Keratinocyte (primary cell): ENCODE measurements around the gene TMEM132C. TPM values are rescaled to one million over a fixed set of nuclear protein-coding genes. Genes with fewer than 3 reads are reported as not detected.

Experiments
- DNase-seq: peaks from one replicate; pipeline ENCODE4 v3.0.0-alpha.2; 2011; ENCODE audit warnings: low read depth, missing footprints, low spot score
- FAIRE-seq: peaks from 2 replicates; lab custom pipeline; 2011; peaks lifted over from hg19 to GRCh38; lab: Jason Lieb, UNC
- H2AFZ ChIP-seq: 2 replicates; pipeline ENCODE4 v1.6.0; 2012; ENCODE audit warnings: low read length, control low read depth, inconsistent platforms; ENCODE audit not compliant: control insufficient read depth
- H3K27ac ChIP-seq: 2 replicates; pipeline ENCODE4 v1.5.1; 2011; ENCODE audit warnings: low read length; ENCODE audit not compliant: control insufficient read depth, insufficient read depth
- H3K27me3 ChIP-seq: 3 replicates; pipeline ENCODE4 v1.6.0; 2011; ENCODE audit warnings: low read length; ENCODE audit not compliant: control insufficient read depth, insufficient read depth; ENCODE audit errors: extremely low read depth
- H3K36me3 ChIP-seq, 2 experiments: 2 replicates in 1 of 2; 3 replicates in 1 of 2; pipeline ENCODE4 v1.5.1; 2011; ENCODE audit warnings: low read length in 2 of 2, mild to moderate bottlenecking in 1 of 2; ENCODE audit not compliant: control insufficient read depth in 2 of 2, insufficient read depth in 2 of 2; ENCODE audit errors: extremely low read depth in 1 of 2
- H3K4me1 ChIP-seq: 3 replicates; pipeline ENCODE4 v1.5.1; 2011; ENCODE audit warnings: low read length; ENCODE audit not compliant: control insufficient read depth, insufficient read depth; ENCODE audit errors: extremely low read depth
- H3K4me2 ChIP-seq: 3 replicates; pipeline ENCODE4 v1.6.0; 2011; ENCODE audit warnings: low read depth, low read length; ENCODE audit not compliant: control insufficient read depth, insufficient read depth; ENCODE audit errors: extremely low read depth
- H3K4me3 ChIP-seq, 3 experiments: fragments of 200-600 bp in 1 of 3; sonication (generic) in 1 of 3; 2 replicates in 2 of 3; 3 replicates in 1 of 3; pipeline ENCODE4 v1.5.1; 2011 to 2016; ENCODE audit warnings: low read length in 3 of 3, mild to moderate bottlenecking in 3 of 3, control low read depth in 2 of 3, inconsistent platforms in 1 of 3, low read depth in 1 of 3, mixed read lengths in 1 of 3, mixed run types in 1 of 3, moderate library complexity in 1 of 3; ENCODE audit not compliant: control insufficient read depth in 2 of 3, insufficient read depth in 2 of 3; ENCODE audit errors: extremely low read depth in 1 of 3
- H3K79me2 ChIP-seq: 2 replicates; pipeline ENCODE4 v1.6.0; 2012; ENCODE audit warnings: low read length; ENCODE audit not compliant: control insufficient read depth, insufficient read depth
- H3K9ac ChIP-seq: 3 replicates; pipeline ENCODE4 v1.6.0; 2011; ENCODE audit warnings: low read length; ENCODE audit not compliant: control insufficient read depth, insufficient read depth; ENCODE audit errors: extremely low read depth
- H3K9me1 ChIP-seq: 3 replicates; pipeline ENCODE4 v1.6.0; 2011; ENCODE audit warnings: low read length; ENCODE audit not compliant: control insufficient read depth, insufficient read depth; ENCODE audit errors: extremely low read depth
- H3K9me3 ChIP-seq: 2 replicates; pipeline ENCODE4 v1.5.1; 2012; ENCODE audit warnings: low read depth, low read length; ENCODE audit not compliant: control insufficient read depth
- H4K20me1 ChIP-seq: 3 replicates; pipeline ENCODE4 v1.6.0; 2011; ENCODE audit warnings: low read length; ENCODE audit not compliant: control insufficient read depth, insufficient read depth; ENCODE audit errors: extremely low read depth
- CTCF ChIP-seq, 3 experiments: IDR thresholded peaks in 1 of 3; conservative IDR thresholded peaks in 1 of 3; optimal IDR thresholded peaks in 1 of 3; 2 replicates in 2 of 3; 3 replicates in 1 of 3; pipeline versions ENCODE3 to v1.5.1; 2011; ENCODE audit warnings: low read length in 3 of 3, mild to moderate bottlenecking in 3 of 3, moderate library complexity in 2 of 3, control low read depth in 1 of 3, inconsistent platforms in 1 of 3; ENCODE audit not compliant: insufficient read depth in 2 of 3; ENCODE audit errors: extremely low read depth in 1 of 3
- EZH2 ChIP-seq: IDR thresholded peaks from one replicate; pipeline ENCODE4 v1.6.1; 2012; ENCODE audit warnings: inconsistent platforms, mild to moderate bottlenecking, low read length, moderate library complexity
- dilution Hi-C: fragments of 300-500 bp; cut with MboI; formaldehyde crosslinking; loops from one replicate; pipeline ENCODE4 v1.7.0; 2020; ENCODE audit warnings: low sequenced_read_pairs; ENCODE audit not compliant: extremely low pct_ligation_motif_present
- polyA plus RNA-seq, 5 experiments: library from polyadenylated mRNA; depleted of rRNA in 3 of 5; stranded (reverse) in 3 of 5; stranded (forward) in 1 of 5; unstranded in 1 of 5; fragments of >200 nt; gene quantifications; 1 replicate in 1 of 5; 2 replicates in 3 of 5; 3 replicates in 1 of 5; pipeline versions ENCODE4 v1.2.1 to v1.2.3, GENCODE V29; 2011 to 2012; ENCODE audit warnings: missing spikeins in 2 of 5, low read depth in 1 of 5, low replicate concordance in 1 of 5

TMEM132C gene
- polyA plus RNA-seq, 1 donor (not counting 4 experiments of a cell fraction or from before 2014, with no cell fraction given), result not detected

GRCh38 chr12:128699106-128699505 lies 432.1 kb downstream of the TMEM132C start:
- H3K9me1 ChIP-seq, result no peaks in the 10 kb centered on the region
- peaks cover 11% of the 10 kb centered on the region for H3K9me3 ChIP-seq
- TF ChIP-seq CTCF (optimal IDR thresholded peaks at IDR 0.05 in 1 of 3, IDR thresholded peaks at IDR 0.05 in 1 of 3, conservative IDR thresholded peaks at IDR 0.05 in 1 of 3; ENCODE audit: extremely low read depth in 1 of 3, insufficient read depth in 2 of 3, low read length in 3 of 3) (no peak), EZH2 (no peak)
- H3K79me2 ChIP-seq, result no peaks in the 10 kb centered on the region
- no peaks in the 10 kb centered on the region for H3K36me3 ChIP-seq
- no peaks in the 10 kb centered on the region for H4K20me1 ChIP-seq
- H3K4me2 ChIP-seq, result no peak overlapping the region
- H3K27me3 ChIP-seq, result no peaks in the 10 kb centered on the region
- FAIRE-seq, result no peak
- dilution Hi-C loops, result no loop called here
- no peak overlapping the region for H3K27ac ChIP-seq
- H3K9ac ChIP-seq, result no peak overlapping the region
- H2AFZ ChIP-seq, result no peak overlapping the region
- no peak overlapping the region for H3K4me3 ChIP-seq
- H3K4me1 ChIP-seq, result no peaks in the 10 kb centered on the region
- no peak for DNase-seq

- dilution Hi-C loops, result no loop called here
- peaks cover 22% of the 10 kb centered on the region for H3K9me3 ChIP-seq
- no peaks in the 10 kb centered on the region for H3K79me2 ChIP-seq
These were observed 435.4 kb downstream of the TMEM132C start for GRCh38 chr12:128702371-128702770.

More at GRCh38 chr12:128702371-128702770, 435.4 kb downstream of the TMEM132C start:
- no peaks in the 10 kb centered on the region for H3K9me1 ChIP-seq
- H3K4me3 ChIP-seq, result no peak overlapping the region
- TF ChIP-seq CTCF (optimal IDR thresholded peaks at IDR 0.05 in 1 of 3, IDR thresholded peaks at IDR 0.05 in 1 of 3, conservative IDR thresholded peaks at IDR 0.05 in 1 of 3; ENCODE audit: extremely low read depth in 1 of 3, insufficient read depth in 2 of 3, low read length in 3 of 3) (no peak), EZH2 (no peak)
- FAIRE-seq (no peak), DNase-seq (no peak)
- no peaks in the 10 kb centered on the region for H3K4me1 ChIP-seq
- no peaks in the 10 kb centered on the region for H4K20me1 ChIP-seq
- no peak overlapping the region for H3K4me2 ChIP-seq
- H3K27me3 ChIP-seq, result no peaks in the 10 kb centered on the region
- H3K36me3 ChIP-seq, result no peaks in the 10 kb centered on the region
- H2AFZ ChIP-seq, result no peak overlapping the region
- no peak overlapping the region for H3K27ac ChIP-seq
- H3K9ac ChIP-seq, result no peak overlapping the region
